ENCODE results near the gene HSPA6.
"Not testable (repeated sequence)": the region's sequence is repeated elsewhere in the genome, so short reads cannot be mapped to it uniquely, and the experiment has no call there.

DNA sequence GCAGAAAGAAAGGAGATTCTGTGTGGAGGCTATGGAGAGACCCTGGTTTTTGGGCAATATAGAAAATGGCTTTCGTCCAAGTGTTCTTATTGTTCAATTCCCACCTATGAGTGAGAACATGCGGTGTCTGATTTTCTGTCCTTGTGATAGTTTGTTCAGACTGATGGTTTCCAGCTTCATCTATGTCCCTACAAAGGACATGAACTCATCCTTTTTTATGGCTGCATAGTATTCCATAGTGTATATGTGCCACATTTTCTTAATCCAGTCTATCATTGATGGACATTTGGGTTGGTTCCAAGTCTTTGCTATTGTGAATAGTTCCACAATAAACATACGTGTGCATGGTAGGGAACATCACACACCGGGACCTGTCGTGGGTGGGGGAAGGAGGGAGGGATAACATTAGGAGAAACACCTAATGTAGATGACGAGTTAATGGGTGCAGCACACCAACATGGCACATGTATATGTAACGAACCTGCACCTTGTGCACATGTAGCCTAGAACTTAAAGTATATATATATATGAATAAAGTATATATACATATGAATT is 14.7 kb downstream of the HSPA6 start:
- TF ChIP-seq POLR2AphosphoS5 (IDR thresholded peaks at IDR 0.05; ENCODE audit: borderline replicate concordance, low read depth, low read length); EZH2 (IDR thresholded peaks at IDR 0.05); FOXP2 (optimal IDR thresholded peaks at IDR 0.05; ENCODE audit: control extremely low read depth, extremely low read length, insufficient read depth): not testable (repeated sequence)
